DOHH2 (cell line): Measurements from ENCODE around the gene ME3.

Experiments used
- H3F3A ChIP-seq: fragments of 200-600 bp; sonication (generic), shearing (Covaris generic); 2 replicates; pipeline ENCODE4 v1.6.0; 2016; ENCODE audit warnings: antibody characterized with exemption, mild to moderate bottlenecking; ENCODE audit not compliant: control insufficient read depth, insufficient read depth
- H3K27ac ChIP-seq: fragments of 200-600 bp; sonication (generic); 2 replicates; pipeline ENCODE4 v1.5.1; 2014; ENCODE audit warnings: low read depth, mild to moderate bottlenecking, low read length, moderate library complexity
- H3K27me3 ChIP-seq: fragments of 200-600 bp; sonication (generic); 2 replicates; pipeline ENCODE4 v1.6.1; 2014; ENCODE audit warnings: mild to moderate bottlenecking, low read length, mixed read lengths; ENCODE audit not compliant: control insufficient read depth
- H3K36me3 ChIP-seq: fragments of 200-600 bp; sonication (generic); 2 replicates; pipeline ENCODE4 v1.6.1; 2014; ENCODE audit warnings: mild to moderate bottlenecking, low read length, moderate library complexity, mixed read lengths; ENCODE audit not compliant: control insufficient read depth
- H3K4me1 ChIP-seq: fragments of 200-600 bp; sonication (generic); 2 replicates; pipeline ENCODE4 v1.6.1; 2014; ENCODE audit warnings: mild to moderate bottlenecking, low read length, mixed read lengths; ENCODE audit not compliant: control insufficient read depth
- H3K4me2 ChIP-seq: fragments of 200-600 bp; sonication (generic); 2 replicates; pipeline ENCODE4 v1.6.0; 2014; ENCODE audit warnings: mild to moderate bottlenecking, low read length, moderate library complexity
- H3K4me3 ChIP-seq: fragments of 200-600 bp; sonication (generic); 2 replicates; pipeline ENCODE4 v1.5.1; 2014; ENCODE audit warnings: mild to moderate bottlenecking, low read length, mixed read lengths
- H3K79me2 ChIP-seq: fragments of 200-600 bp; sonication (generic); 2 replicates; pipeline ENCODE4 v1.6.1; 2014; ENCODE audit warnings: mild to moderate bottlenecking, low read length, mixed read lengths; ENCODE audit not compliant: control insufficient read depth
- H3K9me2 ChIP-seq: fragments of 200-600 bp; sonication (generic); replicated peaks from 2 replicates; pipeline ENCODE4 v1.6.1; 2014; ENCODE audit warnings: mild to moderate bottlenecking, low read length, mixed read lengths; ENCODE audit not compliant: control insufficient read depth
- H3K9me3 ChIP-seq: fragments of 200-600 bp; sonication (generic); 2 replicates; pipeline ENCODE4 v1.6.1; 2014; ENCODE audit warnings: antibody characterized with exemption, low read length, mixed read lengths; ENCODE audit not compliant: control insufficient read depth, insufficient read depth
- H4K20me1 ChIP-seq: fragments of 200-600 bp; sonication (generic); 2 replicates; pipeline ENCODE4 v1.6.0; 2014; ENCODE audit warnings: low read depth, mild to moderate bottlenecking, antibody characterized with exemption, low read length, moderate library complexity; ENCODE audit not compliant: control insufficient read depth, insufficient read depth
- CTCF ChIP-seq: fragments of 200-600 bp; sonication (generic); IDR thresholded peaks from one replicate; pipeline ENCODE4 v1.5.1; 2014; ENCODE audit warnings: antibody characterized with exemption, mild to moderate bottlenecking, low read depth, low read length; ENCODE audit not compliant: poor library complexity, severe bottlenecking
- EZH2phosphoT487 ChIP-seq: fragments of 200-600 bp; sonication (generic); IDR thresholded peaks from 2 replicates; pipeline ENCODE4 v1.6.1; 2017; ENCODE audit warnings: borderline replicate concordance, mild to moderate bottlenecking, antibody characterized with exemption, low read length, moderate library complexity, mixed read lengths

ME3 gene

GRCh38 chr11:86579406-86579731 lies 93.0 kb downstream of the ME3 start:
- no peaks in the 10 kb centered on the region for H3K4me1 ChIP-seq
- no peak overlapping the region for H3K27ac ChIP-seq
- peaks cover 4% of the 10 kb centered on the region for H3K27me3 ChIP-seq
- H4K20me1 ChIP-seq, result no peaks in the 10 kb centered on the region
- no peaks in the 10 kb centered on the region for H3K36me3 ChIP-seq
- no peak overlapping the region for H3K4me2 ChIP-seq
- no peaks in the 10 kb centered on the region for H3K9me2 ChIP-seq
- no peak for TF ChIP-seq CTCF
- TF ChIP-seq EZH2phosphoT487, result no peak
- no peaks in the 10 kb centered on the region for H3K79me2 ChIP-seq
- H3K9me3 ChIP-seq, result no peaks in the 10 kb centered on the region
- H3K4me3 ChIP-seq, result no peak overlapping the region
- H3F3A ChIP-seq, result no peaks in the 10 kb centered on the region

- H3F3A ChIP-seq, result no peaks in the 10 kb centered on the region
- H3K9me3 ChIP-seq, result no peaks in the 10 kb centered on the region
- no peaks in the 10 kb centered on the region for H3K9me2 ChIP-seq
- H3K79me2 ChIP-seq, result no peaks in the 10 kb centered on the region
- H4K20me1 ChIP-seq, result no peaks in the 10 kb centered on the region
- peaks cover 4% of the 10 kb centered on the region for H3K27me3 ChIP-seq
- H3K4me3 ChIP-seq, result no peak overlapping the region
- TF ChIP-seq CTCF, result no peak
- TF ChIP-seq EZH2phosphoT487, result no peak
- no peak overlapping the region for H3K4me2 ChIP-seq
- H3K4me1 ChIP-seq, result no peaks in the 10 kb centered on the region
- H3K36me3 ChIP-seq, result no peaks in the 10 kb centered on the region
- no peak overlapping the region for H3K27ac ChIP-seq
Measured at GRCh38 chr11:86578727-86579405, 93.5 kb downstream of the ME3 start.

- H3K79me2 ChIP-seq, result no peaks in the 10 kb centered on the region
- H3K4me2 ChIP-seq, result no peak overlapping the region
- TF ChIP-seq CTCF (no peak), EZH2phosphoT487 (no peak)
- no peaks in the 10 kb centered on the region for H3K4me1 ChIP-seq
- H3F3A ChIP-seq, result no peaks in the 10 kb centered on the region
- H3K27ac ChIP-seq, result no peak overlapping the region
- no peaks in the 10 kb centered on the region for H3K36me3 ChIP-seq
- no peaks in the 10 kb centered on the region for H3K9me2 ChIP-seq
- H3K4me3 ChIP-seq, result no peak overlapping the region
- no peaks in the 10 kb centered on the region for H3K9me3 ChIP-seq
- H3K27me3 ChIP-seq, result peaks cover 4% of the 10 kb centered on the region; the same call in 1 of the 2 replicates
- H4K20me1 ChIP-seq, result no peaks in the 10 kb centered on the region
Measured at GRCh38 chr11:86577644-86578636, 94.5 kb downstream of the ME3 start.
